Fibroblast of gingiva (primary cell): ENCODE results near the gene DCAF10.
"Not testable (repeated sequence)": the region's sequence is repeated elsewhere in the genome, so short reads cannot be mapped to it uniquely, and the experiment has no call there.

Source experiments
- DNase-seq: peaks from one replicate; pipeline ENCODE4 v3.0.0-alpha.2; 2011; ENCODE audit warnings: low read depth

DCAF10 gene

DNA sequence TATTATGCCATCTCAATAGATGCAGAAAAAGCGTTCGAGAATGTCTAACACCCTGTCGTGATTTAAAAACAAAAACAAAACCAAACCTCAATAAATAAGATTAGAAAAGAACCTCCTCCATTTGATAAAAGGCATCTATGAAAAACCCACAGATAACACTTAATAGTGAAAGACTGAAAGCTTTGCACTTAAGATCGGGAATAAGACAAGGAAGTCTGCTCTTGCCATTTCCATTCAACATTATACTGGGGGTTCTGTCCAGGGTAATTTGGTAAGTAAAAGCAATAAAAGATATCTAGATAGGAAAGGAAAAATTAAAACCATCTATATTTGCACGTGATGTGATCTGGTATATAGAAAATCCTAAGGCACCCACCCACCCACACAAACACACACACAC, 8.5 kb upstream of the DCAF10 start:
- no peak for DNase-seq

DNA sequence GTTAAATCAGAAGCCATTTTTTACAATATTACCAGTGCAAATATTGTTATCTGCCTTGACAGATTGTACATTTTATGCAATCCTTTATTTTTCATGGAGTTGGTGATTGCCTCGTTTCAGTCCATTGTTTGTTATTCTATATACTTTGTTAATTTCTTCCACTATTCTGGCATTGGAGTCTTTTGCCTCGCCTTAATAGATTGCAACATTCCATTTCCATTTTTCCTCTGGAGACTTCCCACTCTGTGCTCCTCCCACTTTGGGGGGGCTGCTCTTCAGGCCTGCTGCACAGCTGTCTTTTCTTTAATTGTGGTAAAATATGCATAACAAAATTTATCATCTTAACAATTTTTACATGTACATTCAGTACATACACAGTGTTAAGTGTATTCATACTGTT, 4.4 kb upstream of the DCAF10 start:
- DNase-seq: no peak

DNA sequence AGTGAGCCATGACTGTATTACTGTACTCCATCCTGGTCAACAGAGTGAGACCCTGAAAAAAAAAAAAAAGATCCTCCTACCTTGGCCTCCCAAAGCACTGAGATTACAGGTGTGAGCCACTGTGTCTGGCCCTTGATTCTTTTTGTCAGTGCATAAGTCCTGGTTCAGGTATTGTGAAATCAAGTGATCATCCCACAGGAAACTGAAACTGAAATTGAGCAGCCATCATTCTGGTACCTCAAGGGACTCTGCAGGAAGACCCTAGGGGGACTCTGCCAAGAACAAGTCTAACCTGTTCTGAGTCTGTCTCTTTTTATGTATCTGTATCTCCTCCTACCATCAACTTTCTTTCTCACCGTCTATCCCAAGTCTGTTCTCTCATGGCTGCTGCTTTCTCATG, 1.9 kb upstream of the DCAF10 start:
- no peak for DNase-seq

DNA sequence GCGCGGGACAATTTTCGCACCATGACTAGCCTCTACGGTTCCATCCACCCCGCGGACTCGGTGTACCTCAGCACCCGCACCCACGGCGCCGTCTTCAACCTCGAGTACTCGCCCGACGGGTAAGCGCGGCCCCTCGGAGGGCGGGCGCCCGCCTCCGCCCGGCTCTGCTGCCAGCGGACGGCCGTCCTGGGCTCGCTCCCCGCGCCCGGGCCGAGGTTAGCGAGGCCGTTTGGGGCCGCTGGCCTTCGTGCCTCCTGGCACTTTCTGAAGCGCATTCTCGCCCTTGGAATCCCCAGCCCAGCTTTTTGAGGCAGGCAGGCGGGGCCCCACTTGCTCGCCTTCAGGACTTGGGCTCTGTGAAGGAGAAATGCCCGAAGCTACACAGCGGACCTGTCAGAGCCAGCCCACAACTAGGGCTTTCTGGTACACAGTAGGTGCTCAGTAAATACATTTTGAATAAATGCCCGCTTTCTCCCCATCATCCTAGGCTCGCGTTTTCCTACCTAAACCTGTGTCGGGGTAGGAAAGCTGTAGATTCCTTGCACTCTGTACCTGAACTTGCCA, 772 bp downstream of the DCAF10 start:
- peak; percentile 30 for DNase-seq

DNA sequence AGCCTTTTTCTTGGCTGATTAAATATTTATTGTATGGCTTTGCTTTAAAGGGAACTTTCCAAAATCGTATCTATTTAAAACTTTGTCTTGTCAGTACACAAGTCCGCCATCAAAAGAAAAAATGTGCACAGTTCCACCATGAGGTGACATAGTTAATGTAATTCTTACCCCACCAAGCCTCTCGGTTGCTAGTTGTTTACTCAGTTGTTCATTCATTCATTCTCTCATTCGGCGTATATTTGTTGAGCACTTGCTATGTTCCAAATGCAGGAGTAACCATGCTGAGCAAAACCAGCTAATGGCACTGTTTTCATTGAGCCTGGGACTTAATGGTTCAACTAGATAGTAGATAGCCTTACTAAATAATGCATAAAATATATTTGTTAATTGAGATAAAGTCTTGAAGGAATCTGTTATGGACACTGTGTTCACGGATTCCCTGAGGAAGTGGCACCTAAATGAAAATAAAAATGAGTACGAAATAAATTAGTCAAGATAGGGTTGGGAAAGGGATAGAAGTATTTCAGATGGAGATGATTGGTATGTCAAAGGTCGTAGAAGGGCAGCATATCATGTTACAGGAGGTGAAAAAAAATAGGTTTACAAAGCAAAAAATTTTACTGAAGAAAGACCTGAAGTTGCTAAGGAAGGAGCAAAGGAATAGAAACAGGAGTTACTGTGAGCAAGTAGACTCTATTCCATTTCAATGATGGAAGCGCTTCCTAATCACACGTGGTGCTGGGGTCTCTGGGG, 1.5 kb downstream of the DCAF10 start:
- DNase-seq: no peak

DNA sequence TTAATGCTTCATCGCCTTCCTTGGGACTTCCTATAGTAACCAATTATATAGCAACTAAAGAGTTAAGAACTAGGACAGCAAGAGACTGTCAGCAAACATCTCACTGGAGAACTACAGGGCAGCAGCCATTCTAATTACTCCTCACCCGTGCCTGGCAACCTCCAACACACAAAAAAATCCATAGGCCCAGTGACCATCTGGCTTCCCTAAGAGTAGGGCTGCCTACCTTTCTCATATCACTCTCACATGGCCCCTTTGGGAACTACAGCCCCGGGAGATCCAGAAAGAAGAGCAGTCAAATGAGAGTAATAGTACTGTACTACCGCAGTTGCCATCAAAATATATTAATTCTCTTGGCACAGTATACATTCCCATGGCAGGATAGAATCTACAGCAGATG, 5.7 kb downstream of the DCAF10 start:
- DNase-seq: no peak

DNA sequence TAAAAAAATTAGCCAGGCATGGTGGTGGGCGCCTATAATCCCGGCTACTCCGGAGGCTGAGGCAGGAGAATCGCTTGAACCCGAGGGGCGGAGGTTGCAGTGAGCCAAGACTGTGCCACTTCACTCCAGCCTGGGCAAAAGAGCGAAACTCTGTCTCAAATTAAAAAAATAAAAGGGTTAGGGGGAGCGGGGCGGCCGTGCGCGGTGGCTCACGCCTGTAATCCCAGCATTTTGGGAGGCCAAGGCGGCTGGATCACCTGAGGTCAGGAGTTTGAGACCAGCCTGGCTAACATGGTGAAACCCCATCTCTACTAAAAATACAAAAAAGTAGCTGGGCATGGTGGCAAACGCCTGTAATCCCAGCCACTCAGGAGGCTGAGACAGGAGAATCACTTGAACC, 9.1 kb downstream of the DCAF10 start:
- DNase-seq: not testable (repeated sequence)

DNA sequence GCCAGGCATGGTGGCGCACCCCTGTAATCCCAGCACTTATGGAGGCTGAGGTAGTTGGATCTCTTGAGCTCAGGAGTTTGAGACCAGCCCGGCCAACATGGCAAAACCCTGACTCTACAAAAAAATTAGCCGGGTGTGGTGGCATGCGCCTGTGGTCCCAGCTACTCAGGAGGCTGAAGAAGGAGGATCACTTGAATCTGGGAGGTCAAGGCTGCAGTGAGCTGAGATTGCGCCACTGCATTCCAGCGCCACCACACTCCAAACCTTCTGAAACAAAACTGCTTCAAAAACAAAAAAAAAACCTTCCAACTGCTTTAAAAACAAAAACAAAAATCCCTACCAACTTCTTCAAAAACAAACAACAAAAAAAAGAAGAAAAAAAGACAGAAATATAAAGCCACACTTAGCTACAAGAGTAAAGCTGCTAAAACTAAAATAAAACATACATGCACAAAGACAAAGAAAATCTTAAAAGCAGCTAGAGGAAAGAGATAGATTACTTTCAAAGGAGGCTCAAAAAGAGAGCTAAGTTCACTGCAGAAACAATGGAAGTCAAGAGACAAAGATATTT, 11.4 kb downstream of the DCAF10 start:
- no peak for DNase-seq

DNA sequence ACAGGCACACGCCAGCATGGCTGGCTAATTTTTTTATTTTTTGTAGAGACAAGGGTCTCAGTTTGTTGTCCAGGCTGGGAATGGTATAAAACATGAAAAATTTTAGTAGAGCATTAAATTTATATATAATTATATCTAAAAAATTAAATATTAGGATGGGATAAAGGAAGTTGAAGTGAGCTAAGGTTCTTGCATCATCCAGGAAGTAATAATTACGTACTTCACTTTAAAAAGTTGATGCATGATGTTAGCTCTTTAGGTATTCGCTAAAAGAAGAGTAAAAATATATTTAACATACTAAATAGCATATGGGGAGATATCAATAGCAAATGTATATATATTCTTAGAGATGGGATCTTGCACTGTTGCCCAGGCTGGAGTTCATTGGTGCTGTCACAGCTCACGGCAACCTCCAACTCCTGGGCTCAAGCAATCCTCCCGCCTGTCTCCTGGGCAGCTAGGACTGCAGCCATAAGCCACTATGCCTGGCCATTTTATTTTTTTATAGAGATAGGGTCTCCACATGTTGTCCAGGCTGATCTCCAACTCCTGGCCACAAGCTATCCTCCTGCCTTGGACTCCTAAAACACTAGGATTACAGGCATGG, 12.3 kb downstream of the DCAF10 start:
- no peak for DNase-seq

DNA sequence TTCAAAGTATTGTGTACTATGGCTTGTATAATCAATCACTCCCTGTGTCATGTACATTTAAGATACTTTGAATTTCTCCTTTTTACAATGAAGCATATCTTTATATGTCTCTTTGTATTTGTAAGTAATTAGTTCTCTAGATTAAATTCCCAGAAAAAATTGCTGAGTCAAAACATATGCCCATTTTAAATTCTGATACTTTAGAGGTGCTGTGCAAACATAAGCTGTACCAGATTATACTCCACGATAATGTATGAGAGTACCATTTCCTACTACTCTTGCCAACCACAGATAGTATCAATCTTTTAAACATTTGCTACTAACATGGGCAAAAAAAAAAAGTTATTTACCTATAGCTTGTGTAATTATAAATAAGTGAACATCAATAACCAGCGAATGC, 18.3 kb downstream of the DCAF10 start:
- DNase-seq: no peak

DNA sequence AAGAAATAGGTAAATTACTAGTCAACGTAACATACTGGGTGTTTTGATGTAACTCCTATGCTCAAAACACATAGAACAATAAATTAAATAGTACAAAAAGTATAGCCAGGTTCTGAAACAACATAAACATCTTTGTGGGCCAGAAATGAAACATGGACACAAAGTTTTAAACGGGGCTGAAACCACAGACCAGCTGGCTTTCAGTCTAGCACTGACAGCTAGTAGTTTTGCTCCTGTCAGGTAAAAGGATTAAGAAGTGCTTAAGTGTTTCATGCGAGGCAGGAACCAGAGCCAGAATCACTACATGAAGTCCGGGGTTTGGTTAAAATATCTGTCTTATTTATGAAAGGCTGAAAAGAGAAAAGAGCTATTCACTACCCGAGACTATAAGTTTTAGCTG, 19.5 kb downstream of the DCAF10 start:
- DNase-seq: no peak

DNA sequence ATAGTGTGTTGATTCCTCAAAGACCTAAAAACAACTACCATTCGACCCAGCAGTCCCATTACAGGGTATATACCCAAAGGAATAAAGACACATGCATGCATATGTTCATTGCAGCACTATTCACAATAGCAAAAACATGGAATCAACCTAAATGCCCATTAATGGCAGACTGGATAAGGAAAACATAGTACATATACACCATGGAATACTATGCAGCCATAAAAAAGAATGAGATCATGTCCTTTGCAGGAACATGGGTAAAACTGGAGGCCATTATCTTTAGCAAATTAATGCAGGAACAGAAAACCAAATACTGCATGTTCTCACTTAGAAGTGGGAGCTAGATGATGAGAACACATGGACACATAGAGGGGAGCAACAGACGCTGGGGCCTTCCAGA, 24.6 kb downstream of the DCAF10 start:
- not testable (repeated sequence) for DNase-seq

DNA sequence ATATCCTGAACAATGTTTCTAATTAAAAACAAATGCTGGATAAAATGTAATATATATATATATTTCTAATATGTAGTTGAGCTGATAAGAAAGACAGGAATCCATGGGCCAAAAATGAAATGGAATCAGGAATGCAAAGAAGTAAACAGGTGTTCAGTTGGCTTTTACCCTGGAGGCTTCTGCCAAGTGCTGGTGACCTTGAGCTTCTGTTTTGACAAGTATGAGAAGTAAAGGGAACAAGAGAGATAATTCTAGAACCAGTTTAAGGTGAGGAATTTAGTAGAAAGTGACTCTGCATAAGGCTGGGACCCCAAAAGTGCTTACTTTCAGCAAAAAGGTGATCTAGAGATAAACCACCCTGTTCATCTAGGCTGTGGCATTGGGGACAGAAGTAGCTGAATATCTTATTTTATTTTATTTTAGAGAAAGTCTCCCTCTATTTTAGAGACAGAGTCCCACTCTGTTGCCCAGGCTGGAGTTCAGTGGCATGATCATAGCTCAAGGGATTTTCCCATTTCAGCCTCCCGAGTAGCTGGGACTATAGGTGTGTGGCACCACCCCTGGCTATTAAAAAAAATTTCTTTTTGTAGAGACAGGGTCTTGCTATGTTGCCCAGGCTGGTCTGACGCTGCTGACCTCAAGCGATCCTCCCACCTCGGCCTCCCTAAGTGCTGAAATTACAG, 27.0 kb downstream of the DCAF10 start:
- no peak for DNase-seq

DNA sequence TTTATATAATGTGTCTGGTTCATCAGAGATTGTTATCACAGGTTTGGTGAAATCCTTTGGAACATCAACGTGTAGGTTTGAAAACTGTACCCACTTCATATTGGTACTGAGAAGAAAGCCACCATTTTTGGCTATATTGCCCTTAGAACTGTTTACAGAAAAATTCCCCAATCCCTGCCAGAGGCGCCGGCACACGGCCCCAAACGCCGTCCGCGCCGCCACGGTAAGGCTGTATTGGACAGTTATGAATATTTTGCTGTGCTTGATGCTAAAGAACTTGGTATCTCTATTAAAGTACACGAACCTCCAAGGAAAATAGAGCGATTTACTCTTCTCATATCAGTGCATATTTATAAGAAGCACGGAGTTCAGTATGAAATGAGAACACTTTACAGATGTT, 35.2 kb downstream of the DCAF10 start:
- DNase-seq: no peak

DNA sequence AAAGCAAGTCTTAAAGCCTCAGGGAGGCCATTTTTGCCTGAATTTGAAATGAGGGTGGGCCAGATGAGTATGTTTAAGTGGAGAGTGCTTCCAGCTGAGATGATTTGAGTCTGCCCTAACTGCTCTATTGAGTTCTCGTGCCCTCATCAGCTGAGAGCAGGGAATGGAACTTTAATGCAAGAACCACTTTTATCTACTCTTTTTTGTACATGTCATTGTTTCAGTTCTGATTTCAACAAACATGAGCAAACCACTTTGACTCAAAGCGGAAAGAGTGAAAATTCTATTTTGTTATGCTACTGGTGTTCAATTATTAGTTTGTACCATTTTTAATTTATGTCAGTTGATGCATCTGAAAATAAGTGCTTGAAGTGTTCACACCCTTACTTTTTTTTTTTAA, 35.8 kb downstream of the DCAF10 start:
- no peak for DNase-seq

DNA sequence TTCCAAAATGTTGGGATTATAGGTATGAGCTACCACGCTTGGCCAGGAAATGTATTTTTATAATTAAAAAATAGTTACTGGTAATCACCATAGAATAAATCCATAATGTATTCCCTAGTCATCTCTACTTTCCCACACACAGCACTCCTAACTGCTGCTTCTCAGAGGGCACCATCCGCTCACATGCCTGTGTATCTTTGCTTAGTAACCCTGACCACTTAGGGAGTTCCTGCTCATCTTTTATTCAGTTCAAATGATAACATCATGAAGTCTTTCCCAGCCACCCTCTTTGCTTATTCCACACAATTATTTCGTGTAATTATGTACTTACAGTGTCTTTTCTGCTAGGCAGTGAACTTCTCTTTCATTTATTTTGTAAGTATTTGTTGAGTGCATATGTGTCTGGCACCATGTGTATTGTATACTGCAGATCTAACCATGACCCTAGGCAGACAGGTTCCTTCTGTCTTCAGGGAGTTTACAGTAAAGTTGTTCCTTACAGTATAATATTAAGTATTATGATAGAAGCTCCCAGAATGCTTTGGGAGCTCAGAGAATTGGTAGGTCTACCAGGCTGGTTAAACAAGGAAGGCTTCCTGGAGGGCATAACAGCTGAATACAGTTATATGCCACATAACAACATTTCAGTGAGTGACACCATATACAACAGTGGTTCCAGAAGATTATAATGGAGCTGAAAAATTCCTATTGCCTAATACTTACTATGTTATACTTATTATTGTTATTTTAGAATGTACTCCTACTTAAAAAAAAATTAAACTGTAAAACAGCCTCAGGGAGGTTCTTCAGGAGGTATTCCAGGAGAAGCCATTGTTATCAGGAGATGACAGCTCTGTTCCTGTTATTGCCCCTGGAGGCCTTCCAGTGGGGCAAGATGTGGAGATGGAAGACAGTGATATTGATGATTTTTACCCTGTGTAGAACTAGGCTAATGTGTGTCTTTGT, 39.2 kb downstream of the DCAF10 start:
- peak; percentile 12 for DNase-seq

DNA sequence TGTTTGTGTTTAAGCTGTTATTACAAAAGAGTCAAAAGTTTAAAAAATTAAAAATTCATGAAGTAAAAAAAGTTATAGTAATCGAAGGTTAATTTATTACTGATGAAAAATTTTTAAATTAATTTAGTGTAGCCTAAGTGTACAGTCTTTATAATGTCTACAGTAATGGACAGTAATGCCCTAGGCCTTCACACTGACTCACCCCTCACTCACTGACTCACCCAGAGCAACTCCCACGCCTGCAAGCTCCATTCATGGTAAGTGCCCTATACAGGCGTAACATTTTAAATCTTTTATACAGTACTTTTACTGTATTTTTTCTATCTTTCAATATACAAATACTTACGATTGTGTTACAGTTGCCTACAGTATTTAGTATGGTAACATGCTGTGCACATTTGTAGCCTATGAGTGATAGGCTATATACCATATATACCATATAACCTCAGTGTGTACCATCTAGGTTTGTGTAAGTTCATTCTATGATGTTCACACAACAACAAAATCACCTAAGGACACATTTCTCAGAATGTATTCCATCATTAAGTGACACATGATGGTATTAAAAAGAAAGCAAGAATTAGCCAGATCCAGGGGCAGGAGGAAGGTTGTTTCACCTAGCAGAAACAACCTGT, 40.1 kb downstream of the DCAF10 start:
- peak; percentile 18 for DNase-seq

DNA sequence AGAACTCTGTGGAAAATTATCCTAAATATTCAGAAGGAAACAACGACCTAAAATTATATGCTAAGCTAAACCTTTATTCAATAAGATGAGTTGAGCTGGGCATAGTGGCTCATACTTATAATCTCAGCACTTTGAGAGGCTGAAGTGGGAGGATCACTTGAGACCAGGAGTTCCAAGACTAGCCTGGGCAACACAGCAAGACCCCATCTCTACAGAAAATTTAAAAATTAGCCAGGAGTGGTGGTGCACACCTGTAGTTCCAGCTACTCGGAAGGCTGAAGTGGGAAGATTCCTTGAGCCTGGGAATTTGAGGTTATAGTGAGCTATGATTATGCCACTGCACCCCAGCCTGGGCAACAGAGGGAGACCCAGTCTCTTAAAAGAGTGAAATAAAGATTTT, 51.6 kb downstream of the DCAF10 start:
- DNase-seq: no peak

DNA sequence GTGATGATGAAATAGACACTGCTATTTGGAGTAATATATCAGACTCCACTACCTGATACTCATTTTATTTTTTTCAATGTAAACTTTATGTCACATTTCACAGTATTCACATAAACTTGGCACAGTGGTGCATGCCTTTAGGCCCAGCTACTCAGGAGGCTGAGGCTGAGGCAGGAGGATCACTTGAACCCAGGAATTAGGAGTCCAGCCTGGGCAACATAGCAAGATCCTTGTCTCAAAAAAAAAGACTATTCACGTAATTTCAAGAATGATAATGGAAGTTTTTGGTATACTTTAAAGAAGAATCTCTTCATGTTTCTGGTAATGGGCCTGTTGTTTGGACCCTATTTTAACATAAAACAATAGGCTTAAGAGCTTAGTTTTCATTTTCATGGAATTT, 56.0 kb downstream of the DCAF10 start:
- DNase-seq: no peak

DNA sequence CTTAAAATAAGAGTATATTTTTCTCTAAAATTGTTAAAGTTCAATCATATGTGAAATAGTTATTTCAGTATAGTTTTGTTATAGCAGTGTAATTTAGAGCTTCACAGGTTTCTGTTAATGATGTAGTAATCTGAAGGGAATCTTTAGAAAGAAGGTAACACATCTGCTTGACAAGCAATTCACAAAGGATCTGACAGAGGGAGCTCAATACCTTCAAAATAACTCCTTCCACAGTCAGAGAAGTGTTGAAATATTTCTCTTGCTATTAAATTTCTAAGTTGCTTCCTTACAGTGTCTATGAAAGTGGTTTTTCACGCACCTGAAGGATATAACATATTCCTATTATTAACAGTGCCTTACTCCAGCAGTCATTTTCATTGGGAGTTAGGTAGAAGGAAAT, 58.4 kb downstream of the DCAF10 start:
- DNase-seq: peak; percentile 6

DNA sequence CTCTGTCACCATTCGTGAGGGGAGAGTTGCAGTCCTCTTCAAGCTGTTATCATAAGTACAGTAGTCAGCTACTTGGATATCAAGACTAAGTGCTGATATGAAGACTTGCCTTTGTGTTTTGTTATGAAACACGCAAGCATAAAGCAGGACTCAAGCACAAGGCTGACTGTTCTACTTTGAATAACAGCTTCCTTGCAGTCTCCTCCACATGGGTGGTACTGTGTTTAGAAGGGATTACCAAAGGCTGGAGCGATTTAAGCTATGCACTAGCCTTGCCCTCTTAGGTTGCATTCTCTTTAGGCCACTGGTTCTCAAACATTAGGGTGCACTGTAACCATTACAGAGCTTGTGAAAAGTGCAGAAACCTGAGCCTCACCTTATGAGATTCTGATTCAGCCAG, 61.9 kb downstream of the DCAF10 start:
- no peak for DNase-seq
